Measurements from ENCODE around the gene GRIP1. TPM values are rescaled to one million over a fixed set of nuclear protein-coding genes. Genes with fewer than 3 reads are reported as not detected.

The GRIP1 gene
- total and polyA plus RNA-seq, 2 of the 4 experiments (the other 2 are of a cell fraction) = under 0.01 to 0.07 TPM

GRCh38 chr12:66594688-66595087, 84.2 kb downstream of the GRIP1 start:
- H3K56ac ChIP-seq (ENCODE audit: extremely low read depth, insufficient read depth, low read length) = no peak overlapping the region
- H2AK5ac ChIP-seq (ENCODE audit: low read depth, low read length) = no peak overlapping the region
- dilution Hi-C loops (cut with HindIII; ENCODE audit: low sequenced_read_pairs, unreplicated experiment) (no loop called here), intact Hi-C loops (cut with micrococcal nuclease) (no loop called here), in situ Hi-C loops (cut with MboI; ENCODE audit: low sequenced_read_pairs) (no loop called here)
- H2BK120ac ChIP-seq (ENCODE audit: low read depth, low read length) = no peak overlapping the region
- no peak overlapping the region for H4K91ac ChIP-seq (ENCODE audit: insufficient read depth, low read depth, low read length)
- no peak overlapping the region for H3K4me2 ChIP-seq (ENCODE audit: low read depth, low read length)
- H3K4ac ChIP-seq (ENCODE audit: low read depth, low read length) = no peak overlapping the region
- H2AK9ac ChIP-seq (replicated peaks; ENCODE audit: low read depth, low read length, poor library complexity) = no peak overlapping the region
- POLR2A ChIA-PET (ENCODE audit: unreplicated experiment) = no interaction called here
- H3K9me1 ChIP-seq (ENCODE audit: insufficient read depth, low read length) = no peaks in the 10 kb centered on the region
- H4K5ac ChIP-seq (ENCODE audit: low read depth, low read length) = no peak overlapping the region
- no peak overlapping the region for H2AFZ ChIP-seq (replicated peaks; ENCODE audit: low read length, poor library complexity)
- CTCF ChIA-PET = no interaction called here
- TF ChIP-seq NFE2L2 (IDR thresholded peaks at IDR 0.05; ENCODE audit: low read depth, low read length) (no peak), USF2 (IDR thresholded peaks at IDR 0.05; ENCODE audit: low read depth, low read length) (no peak), CHD1 (IDR thresholded peaks at IDR 0.05; ENCODE audit: low read depth, low read length) (no peak), RAD21 (IDR thresholded peaks at IDR 0.05; ENCODE audit: low read length) (no peak), ELK1 (IDR thresholded peaks at IDR 0.05; ENCODE audit: borderline replicate concordance, low read depth, low read length) (no peak), CEBPB (IDR thresholded peaks at IDR 0.05; ENCODE audit: low read depth, low read length) (no peak), POLR2A (IDR thresholded peaks at IDR 0.05; ENCODE audit: low read depth, low read length) (no peak), CTCF (conservative IDR thresholded peaks at IDR 0.05; ENCODE audit: low read depth, low read length) (no peak), BHLHE40 (IDR thresholded peaks at IDR 0.05; ENCODE audit: low read depth, low read length) (no peak), SMC3 (IDR thresholded peaks at IDR 0.05; ENCODE audit: low read depth, low read length) (no peak), RFX5 (IDR thresholded peaks at IDR 0.05; ENCODE audit: low read depth, low read length) (no peak), RCOR1 (IDR thresholded peaks at IDR 0.05; ENCODE audit: insufficient replicate concordance, low read length) (no peak), FOS (IDR thresholded peaks at IDR 0.05; ENCODE audit: low read depth, low read length) (no peak), MAZ (IDR thresholded peaks at IDR 0.05; ENCODE audit: borderline replicate concordance, low read depth, low read length) (no peak), MXI1 (IDR thresholded peaks at IDR 0.05; ENCODE audit: borderline replicate concordance, low read depth, low read length) (no peak), MAFK (IDR thresholded peaks at IDR 0.05; ENCODE audit: low read depth, low read length) (no peak)
- no peak overlapping the region for H3K9ac ChIP-seq (ENCODE audit: low read depth, low read length)
- no peak overlapping the region for H3K14ac ChIP-seq (replicated peaks; ENCODE audit: low read depth, low read length)
- DNase-seq = no peak
- H3K27me3 ChIP-seq (ENCODE audit: control insufficient read depth, insufficient read depth, low read length) = no peaks in the 10 kb centered on the region
- H2BK15ac ChIP-seq (ENCODE audit: low read depth, low read length) = no peak overlapping the region
- H3K23ac ChIP-seq (ENCODE audit: low read depth, low read length) = no peak overlapping the region
- no peak overlapping the region for H3K18ac ChIP-seq (ENCODE audit: low read depth, low read length)
- H4K20me1 ChIP-seq (ENCODE audit: insufficient read depth, low read length) = no peaks in the 10 kb centered on the region
- no peaks in the 10 kb centered on the region for H3K79me1 ChIP-seq (ENCODE audit: low read depth in 1 of 2, low read length in 2 of 2)
- H2BK20ac ChIP-seq (ENCODE audit: low read depth, low read length) = no peak overlapping the region
- H3K36me3 ChIP-seq (ENCODE audit: control insufficient read depth, insufficient read depth, low read length) = no peaks in the 10 kb centered on the region
- no peak for ATAC-seq (ENCODE audit: low read depth)
- H4K8ac ChIP-seq (ENCODE audit: low read depth in 2 of 2, low read length in 2 of 2) = no peak overlapping the region
- H3K27ac ChIP-seq (ENCODE audit: insufficient read depth, low read length) = no peak overlapping the region
- no peak overlapping the region for H3K4me3 ChIP-seq (ENCODE audit: insufficient read depth, low read depth, low read length)
- H3K4me1 ChIP-seq (ENCODE audit: control insufficient read depth, insufficient read depth, low read length) = no peaks in the 10 kb centered on the region
- BruUV-seq (replicated peaks) = no TSS peak
- H3K9me3 ChIP-seq (ENCODE audit: control insufficient read depth, insufficient read depth, low read length) = no peaks in the 10 kb centered on the region
- no peak overlapping the region for H2BK5ac ChIP-seq (ENCODE audit: low read depth, low read length, poor library complexity, severe bottlenecking)
